GM23338 (cell line): Measurements from ENCODE around the gene GRIK2. TPM values are rescaled to one million over a fixed set of nuclear protein-coding genes. Genes with fewer than 3 reads are reported as not detected.

Source experiments
- ATAC-seq: fragments of 200-7000 bp; cut with Tn5 transposase; 3 replicates; pipeline ENCODE4 v1.9.1; 2020
- DNase-seq: peaks from one replicate; pipeline ENCODE4 v3.0.0-alpha.2; 2015; ENCODE audit warnings: low spot score
- H2AFZ ChIP-seq: fragments of 200-600 bp; sonication (generic); 2 replicates; pipeline ENCODE4 v1.8.0; 2016; ENCODE audit warnings: antibody characterized with exemption, mild to moderate bottlenecking, moderate library complexity
- H3F3A ChIP-seq: fragments of 200-600 bp; sonication (generic); replicated peaks from 2 replicates; pipeline ENCODE4 v1.8.0; 2017; ENCODE audit warnings: antibody characterized with exemption, mixed run types, low read depth
- H3K27ac ChIP-seq: fragments of 200-600 bp; sonication (generic); 2 replicates; pipeline ENCODE4 v1.6.1; 2016; ENCODE audit warnings: low read depth
- H3K27me3 ChIP-seq: fragments of 200-600 bp; sonication (generic); 2 replicates; pipeline ENCODE4 v1.8.0; 2016; ENCODE audit warnings: mild to moderate bottlenecking, mixed run types, moderate library complexity; ENCODE audit not compliant: insufficient read depth
- H3K36me3 ChIP-seq: fragments of 200-600 bp; sonication (generic); 2 replicates; pipeline ENCODE4 v1.8.0; 2016; ENCODE audit warnings: mild to moderate bottlenecking; ENCODE audit not compliant: insufficient read depth
- H3K4me1 ChIP-seq: fragments of 200-600 bp; sonication (generic); 2 replicates; pipeline ENCODE4 v1.8.0; 2016; ENCODE audit warnings: mild to moderate bottlenecking, moderate library complexity; ENCODE audit not compliant: insufficient read depth
- H3K4me2 ChIP-seq: fragments of 200-600 bp; sonication (generic); 2 replicates; pipeline ENCODE4 v1.7.1; 2017; ENCODE audit warnings: mixed run types
- H3K4me3 ChIP-seq: fragments of 200-600 bp; sonication (generic); 2 replicates; pipeline ENCODE4 v1.6.1; 2016; ENCODE audit warnings: mixed run types
- H3K79me2 ChIP-seq: fragments of 200-600 bp; sonication (generic); replicated peaks from 2 replicates; pipeline ENCODE4 v1.8.0; 2017; ENCODE audit warnings: mild to moderate bottlenecking; ENCODE audit not compliant: insufficient read depth
- H3K9me2 ChIP-seq: fragments of 200-600 bp; sonication (generic); 2 replicates; pipeline ENCODE4 v1.8.0; 2017; ENCODE audit not compliant: insufficient read depth
- H4K20me1 ChIP-seq: fragments of 200-600 bp; sonication (generic); replicated peaks from 2 replicates; pipeline ENCODE4 v1.8.0; 2017; ENCODE audit warnings: mild to moderate bottlenecking; ENCODE audit not compliant: insufficient read depth
- H3K27ac Mint-ChIP-seq: 2 replicates; pipeline ENCODE4 v1.8.0; 2020; ENCODE audit warnings: inconsistent platforms, mild to moderate bottlenecking, moderate library complexity, mixed read lengths
- H3K27me3 Mint-ChIP-seq: 3 replicates; pipeline ENCODE4 v1.8.0; 2022; ENCODE audit warnings: low read depth, mild to moderate bottlenecking, moderate library complexity, mixed read lengths, inconsistent platforms; ENCODE audit not compliant: insufficient read depth, poor library complexity
- H3K36me3 Mint-ChIP-seq: 3 replicates; pipeline ENCODE4 v1.8.0; 2021; ENCODE audit warnings: low read depth, mild to moderate bottlenecking, inconsistent platforms, moderate library complexity, mixed read lengths
- H3K4me1 Mint-ChIP-seq: 3 replicates; pipeline ENCODE4 v1.8.0; 2020; ENCODE audit warnings: mild to moderate bottlenecking, inconsistent platforms, mixed read lengths
- H3K4me3 Mint-ChIP-seq: 3 replicates; pipeline ENCODE4 v1.8.0; 2021; ENCODE audit warnings: moderate library complexity, mild to moderate bottlenecking, inconsistent platforms, mixed read lengths
- H3K9me3 Mint-ChIP-seq: 3 replicates; pipeline ENCODE4 v1.8.0; 2020; ENCODE audit warnings: moderate library complexity, mild to moderate bottlenecking, inconsistent platforms, mixed read lengths
- CREB1 ChIP-seq: fragments of 250-450 bp; sonication (Bioruptor Pico); IDR thresholded peaks from 2 replicates; pipeline ENCODE4 v1.5.0; 2020; ENCODE audit warnings: low read depth, mild to moderate bottlenecking, moderate library complexity
- JUNB ChIP-seq: IDR thresholded peaks from one replicate; pipeline ENCODE4 v1.6.1; 2016; ENCODE audit warnings: antibody characterized with exemption; ENCODE audit not compliant: unreplicated experiment
- STAT1 ChIP-seq: IDR thresholded peaks from one replicate; pipeline ENCODE4 v1.6.1; 2016; ENCODE audit warnings: antibody characterized with exemption; ENCODE audit not compliant: unreplicated experiment
- ZNF331 ChIP-seq: fragments of 250-450 bp; sonication (Bioruptor Pico); IDR thresholded peaks from 2 replicates; pipeline ENCODE4 v1.5.0; 2020; ENCODE audit warnings: low read depth, mild to moderate bottlenecking, moderate library complexity
- polyA plus RNA-seq: library from polyadenylated mRNA; unstranded; fragments of >200 nt; fragmentation: Nextera tagmentation; extraction: Ambion mirVana; gene quantifications from 2 replicates; pipeline ENCODE4 v1.2.1, GENCODE V29; 2016
- total RNA-seq: library from RNA; depleted of rRNA; stranded (reverse); fragments of >200 nt; shearing (Covaris generic); gene quantifications from 2 replicates; pipeline ENCODE4 v1.2.3, GENCODE V29; 2014
- TF ChIP-seq, protein P1 (sequence below): IDR thresholded peaks from one replicate; pipeline ENCODE4 v1.6.1; 2018; ENCODE audit warnings: antibody characterized with exemption; ENCODE audit not compliant: unreplicated experiment
- TF ChIP-seq, protein P2 (sequence below), 2 experiments: fragments of 200-600 bp in 1 of 2; sonication (generic) in 1 of 2; conservative IDR thresholded peaks; 2 replicates each; pipeline versions ENCODE4 v1.5.1 to v1.6.1; 2016 to 2017; ENCODE audit warnings: antibody characterized with exemption in 2 of 2, low read depth in 2 of 2, mild to moderate bottlenecking in 2 of 2, moderate library complexity in 1 of 2
- TF ChIP-seq, protein P3 (sequence below): fragments of 250-450 bp; sonication (Bioruptor Pico); IDR thresholded peaks from 2 replicates; pipeline ENCODE4 v1.5.0; 2020; ENCODE audit warnings: mild to moderate bottlenecking, moderate library complexity

The GRIK2 gene
- total and polyA plus RNA-seq, 2 experiments from 2014 or later: 0.73 to 3.0 TPM

DNA sequence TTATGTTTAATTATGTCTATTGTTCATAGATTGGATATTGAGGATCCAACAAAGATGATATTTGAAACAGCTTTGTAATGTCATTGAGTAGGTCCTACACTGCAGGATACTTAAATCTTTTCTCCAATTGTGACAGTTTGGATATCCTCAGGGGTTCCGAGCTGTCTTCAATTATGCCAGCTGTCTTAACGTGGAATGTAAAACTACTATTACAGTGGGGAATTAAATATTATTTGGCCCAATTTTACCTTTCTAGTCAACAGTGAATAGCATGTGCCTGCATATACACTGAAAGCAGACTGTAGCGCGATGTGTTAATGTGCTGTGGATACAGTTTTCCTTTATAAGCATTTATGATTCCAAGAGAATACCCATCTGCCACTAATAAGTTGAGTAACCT is 156.9 kb downstream of the GRIK2 start:
- H3K27ac Mint-ChIP-seq: no peak overlapping the region
- H3K4me3 ChIP-seq: no peak overlapping the region
- no peak overlapping the region for H3K27ac ChIP-seq
- no peaks in the 10 kb centered on the region for H3K79me2 ChIP-seq
- no peaks in the 10 kb centered on the region for H3K27me3 Mint-ChIP-seq
- H2AFZ ChIP-seq: no peak overlapping the region
- TF ChIP-seq CREB1 (no peak), ZNF331 (CRISPR knock-in tag) (no peak), JUNB (no peak), STAT1 (no peak)
- TF ChIP-seq, protein P1, sequence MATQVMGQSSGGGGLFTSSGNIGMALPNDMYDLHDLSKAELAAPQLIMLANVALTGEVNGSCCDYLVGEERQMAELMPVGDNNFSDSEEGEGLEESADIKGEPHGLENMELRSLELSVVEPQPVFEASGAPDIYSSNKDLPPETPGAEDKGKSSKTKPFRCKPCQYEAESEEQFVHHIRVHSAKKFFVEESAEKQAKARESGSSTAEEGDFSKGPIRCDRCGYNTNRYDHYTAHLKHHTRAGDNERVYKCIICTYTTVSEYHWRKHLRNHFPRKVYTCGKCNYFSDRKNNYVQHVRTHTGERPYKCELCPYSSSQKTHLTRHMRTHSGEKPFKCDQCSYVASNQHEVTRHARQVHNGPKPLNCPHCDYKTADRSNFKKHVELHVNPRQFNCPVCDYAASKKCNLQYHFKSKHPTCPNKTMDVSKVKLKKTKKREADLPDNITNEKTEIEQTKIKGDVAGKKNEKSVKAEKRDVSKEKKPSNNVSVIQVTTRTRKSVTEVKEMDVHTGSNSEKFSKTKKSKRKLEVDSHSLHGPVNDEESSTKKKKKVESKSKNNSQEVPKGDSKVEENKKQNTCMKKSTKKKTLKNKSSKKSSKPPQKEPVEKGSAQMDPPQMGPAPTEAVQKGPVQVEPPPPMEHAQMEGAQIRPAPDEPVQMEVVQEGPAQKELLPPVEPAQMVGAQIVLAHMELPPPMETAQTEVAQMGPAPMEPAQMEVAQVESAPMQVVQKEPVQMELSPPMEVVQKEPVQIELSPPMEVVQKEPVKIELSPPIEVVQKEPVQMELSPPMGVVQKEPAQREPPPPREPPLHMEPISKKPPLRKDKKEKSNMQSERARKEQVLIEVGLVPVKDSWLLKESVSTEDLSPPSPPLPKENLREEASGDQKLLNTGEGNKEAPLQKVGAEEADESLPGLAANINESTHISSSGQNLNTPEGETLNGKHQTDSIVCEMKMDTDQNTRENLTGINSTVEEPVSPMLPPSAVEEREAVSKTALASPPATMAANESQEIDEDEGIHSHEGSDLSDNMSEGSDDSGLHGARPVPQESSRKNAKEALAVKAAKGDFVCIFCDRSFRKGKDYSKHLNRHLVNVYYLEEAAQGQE: no peak
- TF ChIP-seq, protein P2, sequence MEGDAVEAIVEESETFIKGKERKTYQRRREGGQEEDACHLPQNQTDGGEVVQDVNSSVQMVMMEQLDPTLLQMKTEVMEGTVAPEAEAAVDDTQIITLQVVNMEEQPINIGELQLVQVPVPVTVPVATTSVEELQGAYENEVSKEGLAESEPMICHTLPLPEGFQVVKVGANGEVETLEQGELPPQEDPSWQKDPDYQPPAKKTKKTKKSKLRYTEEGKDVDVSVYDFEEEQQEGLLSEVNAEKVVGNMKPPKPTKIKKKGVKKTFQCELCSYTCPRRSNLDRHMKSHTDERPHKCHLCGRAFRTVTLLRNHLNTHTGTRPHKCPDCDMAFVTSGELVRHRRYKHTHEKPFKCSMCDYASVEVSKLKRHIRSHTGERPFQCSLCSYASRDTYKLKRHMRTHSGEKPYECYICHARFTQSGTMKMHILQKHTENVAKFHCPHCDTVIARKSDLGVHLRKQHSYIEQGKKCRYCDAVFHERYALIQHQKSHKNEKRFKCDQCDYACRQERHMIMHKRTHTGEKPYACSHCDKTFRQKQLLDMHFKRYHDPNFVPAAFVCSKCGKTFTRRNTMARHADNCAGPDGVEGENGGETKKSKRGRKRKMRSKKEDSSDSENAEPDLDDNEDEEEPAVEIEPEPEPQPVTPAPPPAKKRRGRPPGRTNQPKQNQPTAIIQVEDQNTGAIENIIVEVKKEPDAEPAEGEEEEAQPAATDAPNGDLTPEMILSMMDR (conservative IDR thresholded peaks at IDR 0.05; ENCODE audit: low read depth in 2 of 2): no peak
- TF ChIP-seq, protein P3, sequence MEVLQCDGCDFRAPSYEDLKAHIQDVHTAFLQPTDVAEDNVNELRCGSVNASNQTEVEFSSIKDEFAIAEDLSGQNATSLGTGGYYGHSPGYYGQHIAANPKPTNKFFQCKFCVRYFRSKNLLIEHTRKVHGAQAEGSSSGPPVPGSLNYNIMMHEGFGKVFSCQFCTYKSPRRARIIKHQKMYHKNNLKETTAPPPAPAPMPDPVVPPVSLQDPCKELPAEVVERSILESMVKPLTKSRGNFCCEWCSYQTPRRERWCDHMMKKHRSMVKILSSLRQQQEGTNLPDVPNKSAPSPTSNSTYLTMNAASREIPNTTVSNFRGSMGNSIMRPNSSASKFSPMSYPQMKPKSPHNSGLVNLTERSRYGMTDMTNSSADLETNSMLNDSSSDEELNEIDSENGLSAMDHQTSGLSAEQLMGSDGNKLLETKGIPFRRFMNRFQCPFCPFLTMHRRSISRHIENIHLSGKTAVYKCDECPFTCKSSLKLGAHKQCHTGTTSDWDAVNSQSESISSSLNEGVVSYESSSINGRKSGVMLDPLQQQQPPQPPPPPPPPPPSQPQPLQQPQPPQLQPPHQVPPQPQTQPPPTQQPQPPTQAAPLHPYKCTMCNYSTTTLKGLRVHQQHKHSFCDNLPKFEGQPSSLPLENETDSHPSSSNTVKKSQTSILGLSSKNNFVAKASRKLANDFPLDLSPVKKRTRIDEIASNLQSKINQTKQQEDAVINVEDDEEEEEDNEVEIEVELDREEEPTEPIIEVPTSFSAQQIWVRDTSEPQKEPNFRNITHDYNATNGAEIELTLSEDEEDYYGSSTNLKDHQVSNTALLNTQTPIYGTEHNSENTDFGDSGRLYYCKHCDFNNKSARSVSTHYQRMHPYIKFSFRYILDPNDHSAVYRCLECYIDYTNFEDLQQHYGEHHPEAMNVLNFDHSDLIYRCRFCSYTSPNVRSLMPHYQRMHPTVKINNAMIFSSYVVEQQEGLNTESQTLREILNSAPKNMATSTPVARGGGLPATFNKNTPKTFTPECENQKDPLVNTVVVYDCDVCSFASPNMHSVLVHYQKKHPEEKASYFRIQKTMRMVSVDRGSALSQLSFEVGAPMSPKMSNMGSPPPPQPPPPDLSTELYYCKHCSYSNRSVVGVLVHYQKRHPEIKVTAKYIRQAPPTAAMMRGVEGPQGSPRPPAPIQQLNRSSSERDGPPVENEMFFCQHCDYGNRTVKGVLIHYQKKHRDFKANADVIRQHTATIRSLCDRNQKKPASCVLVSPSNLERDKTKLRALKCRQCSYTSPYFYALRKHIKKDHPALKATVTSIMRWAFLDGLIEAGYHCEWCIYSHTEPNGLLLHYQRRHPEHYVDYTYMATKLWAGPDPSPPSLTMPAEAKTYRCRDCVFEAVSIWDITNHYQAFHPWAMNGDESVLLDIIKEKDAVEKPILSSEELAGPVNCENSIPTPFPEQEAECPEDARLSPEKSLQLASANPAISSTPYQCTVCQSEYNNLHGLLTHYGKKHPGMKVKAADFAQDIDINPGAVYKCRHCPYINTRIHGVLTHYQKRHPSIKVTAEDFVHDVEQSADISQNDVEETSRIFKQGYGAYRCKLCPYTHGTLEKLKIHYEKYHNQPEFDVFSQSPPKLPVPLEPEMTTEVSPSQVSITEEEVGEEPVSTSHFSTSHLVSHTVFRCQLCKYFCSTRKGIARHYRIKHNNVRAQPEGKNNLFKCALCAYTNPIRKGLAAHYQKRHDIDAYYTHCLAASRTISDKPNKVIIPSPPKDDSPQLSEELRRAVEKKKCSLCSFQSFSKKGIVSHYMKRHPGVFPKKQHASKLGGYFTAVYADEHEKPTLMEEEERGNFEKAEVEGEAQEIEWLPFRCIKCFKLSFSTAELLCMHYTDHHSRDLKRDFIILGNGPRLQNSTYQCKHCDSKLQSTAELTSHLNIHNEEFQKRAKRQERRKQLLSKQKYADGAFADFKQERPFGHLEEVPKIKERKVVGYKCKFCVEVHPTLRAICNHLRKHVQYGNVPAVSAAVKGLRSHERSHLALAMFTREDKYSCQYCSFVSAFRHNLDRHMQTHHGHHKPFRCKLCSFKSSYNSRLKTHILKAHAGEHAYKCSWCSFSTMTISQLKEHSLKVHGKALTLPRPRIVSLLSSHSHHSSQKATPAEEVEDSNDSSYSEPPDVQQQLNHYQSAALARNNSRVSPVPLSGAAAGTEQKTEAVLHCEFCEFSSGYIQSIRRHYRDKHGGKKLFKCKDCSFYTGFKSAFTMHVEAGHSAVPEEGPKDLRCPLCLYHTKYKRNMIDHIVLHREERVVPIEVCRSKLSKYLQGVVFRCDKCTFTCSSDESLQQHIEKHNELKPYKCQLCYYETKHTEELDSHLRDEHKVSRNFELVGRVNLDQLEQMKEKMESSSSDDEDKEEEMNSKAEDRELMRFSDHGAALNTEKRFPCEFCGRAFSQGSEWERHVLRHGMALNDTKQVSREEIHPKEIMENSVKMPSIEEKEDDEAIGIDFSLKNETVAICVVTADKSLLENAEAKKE (CRISPR knock-in tag): no peak
- H3K36me3 ChIP-seq: no peaks in the 10 kb centered on the region
- no peaks in the 10 kb centered on the region for H4K20me1 ChIP-seq
- H3K9me3 Mint-ChIP-seq: peaks cover 2% of the 10 kb centered on the region; the same call in 1 of the 3 replicates
- peaks cover 6% of the 10 kb centered on the region; the same call in 1 of the 2 replicates for H3K4me1 ChIP-seq
- no peaks in the 10 kb centered on the region for H3K27me3 ChIP-seq
- ATAC-seq (no peak), DNase-seq (no peak)
- no peak overlapping the region for H3K4me3 Mint-ChIP-seq
- no peaks in the 10 kb centered on the region for H3K36me3 Mint-ChIP-seq
- no peaks in the 10 kb centered on the region for H3F3A ChIP-seq
- H3K4me2 ChIP-seq: no peak overlapping the region
- H3K9me2 ChIP-seq: no peaks in the 10 kb centered on the region
- H3K4me1 Mint-ChIP-seq: peaks cover 16% of the 10 kb centered on the region
